Airway epithelial cell (primary cell): ENCODE measurements around the gene SELENOF. TPM values are rescaled to one million over a fixed set of nuclear protein-coding genes. Genes with fewer than 3 reads are reported as not detected.

Source experiments
- total RNA-seq: library from RNA; depleted of rRNA; stranded (reverse); fragments of >200 nt; gene quantifications from 2 replicates; pipeline ENCODE4 v1.2.3, GENCODE V29; 2015

Gene SELENOF
- total RNA-seq: 105 and 123 TPM in 2 replicates

GRCh38 chr1:86913896-86914600, at the start of gene SELENOF:
SELENOF (minus strand) TSS chr1:86914126; CDS start chr1:86914111, 15 bp downstream.

GRCh38 chr1:86914601-86914997, 673 bp upstream of the SELENOF start, which contains the start of gene HS2ST1:
HS2ST1 (plus strand) TSS chr1:86914635.

Other genes starting within 250 kb of the SELENOF start
- 23.3 and 29.1 TPM in 2 replicates for gene SH3GLB1, start 209.6 kb downstream of the SELENOF start, total RNA-seq
- gene HS2ST1, start 509 bp upstream of the SELENOF start, total RNA-seq: 8.8 and 12.8 TPM in 2 replicates